ENCODE measurements around the gene SACM1L.

DNA sequence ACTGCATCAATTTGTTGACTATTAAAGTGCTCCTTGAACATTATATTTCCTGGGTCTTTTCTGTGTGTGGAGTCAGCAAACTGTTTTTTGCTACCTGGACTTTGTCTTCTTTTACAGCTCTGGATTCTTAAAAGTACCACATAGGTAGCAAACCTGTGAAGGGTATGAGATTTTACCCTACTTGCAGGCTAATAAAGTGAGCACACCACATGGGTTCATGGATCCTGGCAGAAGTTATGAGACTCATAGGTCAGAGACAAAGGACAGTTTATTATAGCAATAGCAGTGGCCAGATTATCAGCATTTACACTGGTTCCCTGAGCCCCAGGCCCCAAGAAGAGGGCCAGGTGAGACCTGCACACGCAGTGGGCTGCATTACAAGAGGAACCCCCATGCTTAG lies 8.0 kb upstream of the SACM1L start:
- TF ChIP-seq MYBL2 (CRISPR knock-in tag; IDR thresholded peaks at IDR 0.05), result no peak
- TF ChIP-seq EMX1 (CRISPR knock-in tag; IDR thresholded peaks at IDR 0.05), result no peak
- TF ChIP-seq, protein P1, sequence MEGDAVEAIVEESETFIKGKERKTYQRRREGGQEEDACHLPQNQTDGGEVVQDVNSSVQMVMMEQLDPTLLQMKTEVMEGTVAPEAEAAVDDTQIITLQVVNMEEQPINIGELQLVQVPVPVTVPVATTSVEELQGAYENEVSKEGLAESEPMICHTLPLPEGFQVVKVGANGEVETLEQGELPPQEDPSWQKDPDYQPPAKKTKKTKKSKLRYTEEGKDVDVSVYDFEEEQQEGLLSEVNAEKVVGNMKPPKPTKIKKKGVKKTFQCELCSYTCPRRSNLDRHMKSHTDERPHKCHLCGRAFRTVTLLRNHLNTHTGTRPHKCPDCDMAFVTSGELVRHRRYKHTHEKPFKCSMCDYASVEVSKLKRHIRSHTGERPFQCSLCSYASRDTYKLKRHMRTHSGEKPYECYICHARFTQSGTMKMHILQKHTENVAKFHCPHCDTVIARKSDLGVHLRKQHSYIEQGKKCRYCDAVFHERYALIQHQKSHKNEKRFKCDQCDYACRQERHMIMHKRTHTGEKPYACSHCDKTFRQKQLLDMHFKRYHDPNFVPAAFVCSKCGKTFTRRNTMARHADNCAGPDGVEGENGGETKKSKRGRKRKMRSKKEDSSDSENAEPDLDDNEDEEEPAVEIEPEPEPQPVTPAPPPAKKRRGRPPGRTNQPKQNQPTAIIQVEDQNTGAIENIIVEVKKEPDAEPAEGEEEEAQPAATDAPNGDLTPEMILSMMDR (IDR thresholded peaks at IDR 0.05), result no peak
- TF ChIP-seq NFYB (CRISPR knock-in tag; conservative IDR thresholded peaks at IDR 0.05; ENCODE audit: low read depth), result no peak
- no peak for TF ChIP-seq NR2C2 (CRISPR knock-in tag; IDR thresholded peaks at IDR 0.05)
- no peak for TF ChIP-seq ZNF671 (CRISPR knock-in tag; IDR thresholded peaks at IDR 0.05)
- no peak for TF ChIP-seq ESRRA (CRISPR knock-in tag; IDR thresholded peaks at IDR 0.05; ENCODE audit: borderline replicate concordance)
- TF ChIP-seq FOXK1 (CRISPR knock-in tag; IDR thresholded peaks at IDR 0.05), result no peak
- TF ChIP-seq, protein P2, sequence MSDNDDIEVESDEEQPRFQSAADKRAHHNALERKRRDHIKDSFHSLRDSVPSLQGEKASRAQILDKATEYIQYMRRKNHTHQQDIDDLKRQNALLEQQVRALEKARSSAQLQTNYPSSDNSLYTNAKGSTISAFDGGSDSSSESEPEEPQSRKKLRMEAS (CRISPR knock-in tag; IDR thresholded peaks at IDR 0.05), result no peak
